Suprapubic skin (tissue), 4 donors: ENCODE data around the gene NEBL. TPM values are rescaled to one million over a fixed set of nuclear protein-coding genes. Genes with fewer than 3 reads are reported as not detected.

ENCODE experiments used
- DNase-seq, 2 donors: peaks; one replicate each; pipeline ENCODE4 v3.0.0-alpha.2; 2019; ENCODE audit warnings: low spot score in 2 of 2
- H3K27ac ChIP-seq: fragments of 200-600 bp; sonication (generic); one replicate; pipeline ENCODE4 v1.5.1; 2019
- H3K27me3 ChIP-seq: fragments of 200-600 bp; sonication (generic); one replicate; pipeline ENCODE4 v1.5.1; 2019
- H3K36me3 ChIP-seq: fragments of 200-600 bp; sonication (generic); one replicate; pipeline ENCODE4 v1.5.1; 2019
- H3K4me1 ChIP-seq: fragments of 200-600 bp; sonication (generic); one replicate; pipeline ENCODE4 v1.5.1; 2019
- H3K4me3 ChIP-seq: fragments of 200-600 bp; sonication (generic); one replicate; pipeline ENCODE4 v1.5.1; 2019; ENCODE audit warnings: mild to moderate bottlenecking
- H3K9me3 ChIP-seq: fragments of 200-600 bp; sonication (generic); one replicate; pipeline ENCODE4 v1.5.1; 2019
- EP300 ChIP-seq: sonication (generic); formaldehyde crosslinking; IDR thresholded peaks from one replicate; pipeline ENCODE4 v1.6.1; 2017; ENCODE audit warnings: antibody characterized with exemption
- POLR2A ChIP-seq, 2 donors: fragments of 450-650 bp; IDR thresholded peaks; one replicate each; pipeline ENCODE4 v1.6.1; 2017; ENCODE audit warnings: antibody characterized with exemption in 2 of 2, mild to moderate bottlenecking in 2 of 2, moderate library complexity in 2 of 2
- POLR2AphosphoS5 ChIP-seq, 3 donors: sonication (generic); formaldehyde crosslinking; IDR thresholded peaks; one replicate each; pipeline ENCODE4 v1.6.1; 2017; ENCODE audit warnings: antibody characterized with exemption in 3 of 3
- WGBS: methylation state at CpG from one replicate; pipeline ENCODE4 v1.1.5; 2018; 5-methylcytosine and 5-hydroxymethylcytosine counted together
- total RNA-seq, 4 donors: library from RNA; depleted of rRNA; stranded (reverse); fragments of >200 nt; gene quantifications; one replicate each; pipeline ENCODE4 v1.1.0, GENCODE V29; 2016
- TF ChIP-seq, protein P1 (sequence below), 2 donors: fragments of 200-600 bp in 1 of 2; fragments of 450-650 bp in 1 of 2; sonication (generic) in 1 of 2; IDR thresholded peaks; one replicate each; pipeline ENCODE4 v1.5.1; 2016 to 2019; ENCODE audit warnings: antibody characterized with exemption in 2 of 2, mild to moderate bottlenecking in 1 of 2, moderate library complexity in 1 of 2

NEBL gene
- total RNA-seq, 4 donors from 2014 or later = 49.9 to 86.4 (median 70.5) TPM

DNA sequence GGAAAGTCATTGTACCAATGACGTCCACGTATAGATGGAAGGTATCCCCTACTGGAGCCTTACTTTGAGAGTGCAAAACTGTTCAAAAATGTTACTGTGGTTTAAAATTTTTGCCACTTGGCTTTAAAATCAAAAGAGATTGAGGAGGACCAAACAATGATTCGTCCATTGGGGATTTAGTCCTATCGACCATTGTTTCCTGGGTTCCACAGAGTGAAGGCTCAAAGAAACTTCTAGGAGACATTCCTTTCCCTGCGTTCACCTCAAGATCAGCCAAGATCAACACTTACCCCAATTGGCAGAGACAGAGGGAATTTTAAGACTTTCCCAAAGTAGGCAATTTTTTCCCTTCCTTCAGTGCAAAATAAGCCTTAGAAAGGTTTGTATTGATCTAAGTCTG is 152.3 kb downstream of the NEBL start:
- Histone ChIP-seq H3K4me3 (no peak overlapping the region), H3K9me3 (peaks cover under 1% of the 10 kb centered on the region), H3K4me1 (no peaks in the 10 kb centered on the region), H3K36me3 (no peaks in the 10 kb centered on the region), H3K27ac (no peak overlapping the region), H3K27me3 (no peaks in the 10 kb centered on the region)
- 86% methylated on average over 5 of the region's 5 CpGs for WGBS
- no peak for DNase-seq
- TF ChIP-seq, protein P1, sequence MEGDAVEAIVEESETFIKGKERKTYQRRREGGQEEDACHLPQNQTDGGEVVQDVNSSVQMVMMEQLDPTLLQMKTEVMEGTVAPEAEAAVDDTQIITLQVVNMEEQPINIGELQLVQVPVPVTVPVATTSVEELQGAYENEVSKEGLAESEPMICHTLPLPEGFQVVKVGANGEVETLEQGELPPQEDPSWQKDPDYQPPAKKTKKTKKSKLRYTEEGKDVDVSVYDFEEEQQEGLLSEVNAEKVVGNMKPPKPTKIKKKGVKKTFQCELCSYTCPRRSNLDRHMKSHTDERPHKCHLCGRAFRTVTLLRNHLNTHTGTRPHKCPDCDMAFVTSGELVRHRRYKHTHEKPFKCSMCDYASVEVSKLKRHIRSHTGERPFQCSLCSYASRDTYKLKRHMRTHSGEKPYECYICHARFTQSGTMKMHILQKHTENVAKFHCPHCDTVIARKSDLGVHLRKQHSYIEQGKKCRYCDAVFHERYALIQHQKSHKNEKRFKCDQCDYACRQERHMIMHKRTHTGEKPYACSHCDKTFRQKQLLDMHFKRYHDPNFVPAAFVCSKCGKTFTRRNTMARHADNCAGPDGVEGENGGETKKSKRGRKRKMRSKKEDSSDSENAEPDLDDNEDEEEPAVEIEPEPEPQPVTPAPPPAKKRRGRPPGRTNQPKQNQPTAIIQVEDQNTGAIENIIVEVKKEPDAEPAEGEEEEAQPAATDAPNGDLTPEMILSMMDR (IDR thresholded peaks at IDR 0.05) = no peak
- no peak for TF ChIP-seq EP300
- no peak for TF ChIP-seq POLR2A (IDR thresholded peaks at IDR 0.05)
- TF ChIP-seq POLR2AphosphoS5 (IDR thresholded peaks at IDR 0.05) = no peak

DNA sequence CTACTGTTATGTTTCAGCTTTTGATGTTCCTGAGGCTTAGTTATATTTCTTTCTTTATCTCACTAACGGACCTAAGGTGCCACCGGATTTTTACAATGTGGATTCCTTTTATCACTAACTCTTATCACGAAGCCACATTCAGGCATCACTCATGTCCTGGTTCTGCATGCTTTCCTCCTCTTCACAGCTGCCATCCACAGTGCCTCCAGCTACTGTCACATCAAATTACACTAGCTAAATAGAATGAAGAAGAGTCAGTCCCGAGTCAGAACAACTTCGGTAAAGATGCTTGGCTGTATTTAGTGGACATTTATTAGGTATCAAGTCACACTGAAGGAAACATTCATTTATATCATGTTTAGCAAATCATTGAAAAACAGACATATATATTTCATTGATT is 153.2 kb downstream of the NEBL start:
- Histone ChIP-seq H3K27me3 (no peaks in the 10 kb centered on the region), H3K4me1 (no peaks in the 10 kb centered on the region), H3K4me3 (no peak overlapping the region), H3K9me3 (no peaks in the 10 kb centered on the region), H3K36me3 (no peaks in the 10 kb centered on the region), H3K27ac (no peak overlapping the region)
- no peak for DNase-seq
- no peak for TF ChIP-seq POLR2A (IDR thresholded peaks at IDR 0.05)
- 61% methylated on average over 5 of the region's 5 CpGs for WGBS

DNA sequence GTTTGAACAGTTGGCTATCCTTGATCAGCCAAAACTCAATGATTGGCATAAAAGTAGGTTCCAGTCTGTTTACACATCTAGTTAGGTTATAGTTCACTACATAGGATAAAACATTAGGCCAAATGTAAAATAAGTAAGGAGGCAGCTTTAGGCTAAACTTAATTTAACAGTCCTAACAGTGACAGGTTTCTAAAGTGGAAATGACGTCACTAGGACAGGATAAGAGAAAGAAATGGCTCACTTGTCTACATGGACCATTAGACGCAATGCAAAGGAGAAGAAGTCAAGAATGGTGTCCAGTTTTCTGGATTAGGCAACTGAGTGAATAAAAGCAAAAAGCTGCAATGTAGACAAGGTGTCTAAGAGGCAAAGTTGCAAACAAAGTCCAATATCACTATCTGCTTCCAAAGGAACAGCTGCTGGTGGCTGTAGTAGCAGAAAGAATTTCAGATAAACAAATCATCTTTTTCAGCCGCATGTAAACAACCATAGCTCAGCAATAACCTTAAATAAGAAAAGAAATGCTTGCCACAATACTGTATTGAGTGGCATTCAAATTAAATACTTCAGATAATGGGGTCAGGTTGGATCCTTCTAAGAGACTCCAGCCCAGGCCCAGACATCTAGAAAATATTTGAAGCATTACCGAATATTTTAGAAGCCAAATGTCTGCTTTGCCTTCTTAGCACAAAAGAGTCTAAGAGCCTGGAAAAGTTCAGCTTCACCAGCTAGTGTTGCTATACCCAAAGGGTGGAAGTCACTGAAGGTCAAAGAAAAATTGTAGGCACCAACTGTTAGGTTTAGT is 154.2 kb downstream of the NEBL start:
- TF ChIP-seq, protein P1 (IDR thresholded peaks at IDR 0.05) = no peak
- TF ChIP-seq POLR2A (IDR thresholded peaks at IDR 0.05) (no peak), POLR2AphosphoS5 (IDR thresholded peaks at IDR 0.05) (no peak), EP300 (no peak)
- no peaks in the 10 kb centered on the region for H3K9me3 ChIP-seq
- DNase-seq = no peak
- WGBS = 83% methylated on average over 4 of the region's 4 CpGs
- no peaks in the 10 kb centered on the region for H3K4me1 ChIP-seq
- H3K36me3 ChIP-seq = no peaks in the 10 kb centered on the region
- H3K27me3 ChIP-seq = no peaks in the 10 kb centered on the region
- H3K4me3 ChIP-seq = no peak overlapping the region
- H3K27ac ChIP-seq = no peak overlapping the region

DNA sequence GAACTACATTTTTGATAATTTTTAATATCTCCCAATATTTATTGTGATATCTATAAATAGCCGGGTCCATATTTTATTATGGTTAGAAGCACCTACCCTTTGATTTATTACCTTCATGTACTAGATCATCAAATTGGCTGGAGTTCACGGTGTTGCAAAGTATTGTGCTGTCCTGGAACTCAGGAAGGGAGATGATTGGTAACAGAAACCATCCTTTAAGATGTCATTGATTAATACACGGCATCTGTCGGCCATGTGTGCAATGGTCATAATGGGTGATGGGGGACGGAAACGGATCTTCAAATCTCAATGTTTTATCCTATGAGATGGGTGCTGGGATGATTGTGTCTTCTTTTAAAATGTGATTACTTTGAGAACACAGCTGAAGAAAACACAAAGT is 157.0 kb downstream of the NEBL start:
- no peaks in the 10 kb centered on the region for H3K36me3 ChIP-seq
- no peak overlapping the region for H3K4me3 ChIP-seq
- TF ChIP-seq POLR2A (IDR thresholded peaks at IDR 0.05) (no peak), POLR2AphosphoS5 (IDR thresholded peaks at IDR 0.05) (no peak), EP300 (no peak)
- TF ChIP-seq, protein P1 (IDR thresholded peaks at IDR 0.05) = no peak
- H3K27me3 ChIP-seq = no peaks in the 10 kb centered on the region
- DNase-seq = no peak
- no peaks in the 10 kb centered on the region for H3K4me1 ChIP-seq
- 58% methylated on average over 6 of the region's 6 CpGs for WGBS
- H3K27ac ChIP-seq = no peak overlapping the region
- no peaks in the 10 kb centered on the region for H3K9me3 ChIP-seq

DNA sequence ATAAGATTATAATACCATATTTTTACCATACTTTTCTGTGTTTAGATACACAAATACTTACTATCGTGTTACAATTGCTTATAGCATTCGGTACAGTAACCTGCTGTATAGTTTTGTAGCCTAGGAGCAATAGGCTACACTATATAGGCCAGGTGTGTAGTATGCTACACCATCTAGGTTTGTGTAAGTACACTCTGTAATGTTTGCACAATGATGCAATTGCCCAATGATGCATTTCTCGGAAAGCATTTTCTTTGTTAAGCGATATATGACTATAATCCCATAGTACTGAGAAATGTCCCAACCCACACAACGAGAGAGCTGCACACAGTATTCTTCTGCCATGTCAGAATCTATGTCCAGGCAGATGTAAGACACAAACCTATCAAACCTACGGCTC is 160.0 kb downstream of the NEBL start:
- no peak overlapping the region for H3K27ac ChIP-seq
- TF ChIP-seq, protein P1 (IDR thresholded peaks at IDR 0.05) = no peak
- TF ChIP-seq EP300 (no peak), POLR2AphosphoS5 (IDR thresholded peaks at IDR 0.05) (no peak), POLR2A (IDR thresholded peaks at IDR 0.05) (no peak)
- 90% methylated on average over 6 of the region's 6 CpGs for WGBS
- H3K9me3 ChIP-seq = no peaks in the 10 kb centered on the region
- H3K36me3 ChIP-seq = no peaks in the 10 kb centered on the region
- no peaks in the 10 kb centered on the region for H3K4me1 ChIP-seq
- no peak overlapping the region for H3K4me3 ChIP-seq
- no peaks in the 10 kb centered on the region for H3K27me3 ChIP-seq
- no peak for DNase-seq
